Germinal center (tissue), 1 donor: ENCODE results near the gene NGEF.
"Not testable (repeated sequence)": the region's sequence is repeated elsewhere in the genome, so short reads cannot be mapped to it uniquely, and the experiment has no call there.

Experiments
- DNase-seq: peaks from one replicate; pipeline ENCODE4 v3.0.0; 2012; ENCODE audit warnings: mixed read lengths, low spot score

Gene NGEF

DNA sequence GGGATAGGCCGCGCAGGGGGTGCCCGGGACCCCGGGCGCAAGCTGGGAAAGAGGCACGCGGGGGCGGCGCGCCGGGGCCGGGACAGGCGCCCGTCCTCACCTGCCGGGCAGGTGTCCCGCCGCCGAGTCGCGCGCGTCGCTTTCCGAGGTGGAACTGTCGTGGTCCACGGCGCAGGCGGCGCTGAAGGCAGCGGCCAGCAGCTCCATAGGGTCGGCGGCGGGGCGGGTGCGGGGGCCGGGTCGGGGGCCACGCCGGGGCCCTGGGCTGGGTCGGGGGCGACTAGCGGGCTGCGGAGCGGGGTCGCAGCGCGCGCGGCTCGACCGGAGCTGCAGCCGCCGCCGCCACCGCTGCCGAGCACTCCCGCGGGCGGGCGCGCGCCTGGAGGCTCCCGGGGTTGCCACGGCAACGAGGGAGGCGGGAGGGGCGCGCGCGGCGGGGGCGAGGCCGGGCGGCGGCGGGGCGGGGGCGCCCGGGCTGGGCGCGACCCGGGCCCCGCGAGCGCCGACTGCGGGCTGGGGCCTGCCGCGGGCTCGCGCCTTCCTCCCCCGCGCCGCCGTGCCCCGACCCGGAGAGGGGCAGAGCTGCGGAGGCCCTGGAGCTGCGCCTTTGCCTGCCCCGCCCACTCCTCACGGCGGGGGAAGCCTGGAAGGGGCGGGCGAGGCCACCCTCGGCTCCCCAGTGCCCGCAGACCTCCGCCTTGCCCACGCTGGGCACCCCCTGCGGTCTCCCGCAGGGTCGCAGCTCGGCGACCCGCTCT is 85.1 kb downstream of the NGEF start:
- peak; percentile 42 for DNase-seq

DNA sequence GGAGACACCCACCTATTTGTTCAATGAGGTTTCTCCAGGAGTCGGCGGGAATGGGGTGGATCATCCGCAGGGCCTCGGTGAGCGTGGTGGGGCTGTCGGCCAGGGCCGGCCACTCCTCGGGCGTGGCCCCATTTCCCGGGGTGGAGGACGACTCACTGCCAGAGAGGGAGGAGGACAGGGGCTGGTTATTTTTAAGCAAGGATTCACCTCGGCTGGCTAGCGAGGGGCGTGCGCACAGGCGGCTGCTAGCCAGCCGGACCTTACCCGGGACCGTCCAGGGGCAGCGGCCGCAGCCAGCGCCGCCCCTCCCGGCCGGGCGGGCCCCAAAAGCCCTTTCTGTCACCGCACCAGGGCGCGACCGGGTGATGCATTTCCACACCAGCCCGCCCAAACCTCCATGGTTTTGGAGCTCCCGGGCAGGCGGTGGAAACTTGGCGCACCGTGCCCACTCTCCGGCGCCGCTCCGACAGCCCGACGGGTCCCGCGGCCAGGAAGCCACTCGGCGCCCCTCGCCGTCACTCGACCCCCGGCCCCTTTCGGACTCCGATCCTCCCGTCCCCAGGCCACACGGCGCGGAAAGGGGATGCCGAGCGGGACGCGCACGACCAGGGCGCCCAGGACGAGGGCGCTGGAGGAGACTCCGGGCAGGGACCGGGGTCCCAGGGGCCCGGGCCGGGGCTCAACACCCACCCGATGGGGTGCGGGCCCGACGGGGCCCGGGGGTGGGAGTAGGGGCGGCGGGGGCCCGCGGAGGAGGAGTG is 85.8 kb downstream of the NGEF start:
- DNase-seq, result no peak

DNA sequence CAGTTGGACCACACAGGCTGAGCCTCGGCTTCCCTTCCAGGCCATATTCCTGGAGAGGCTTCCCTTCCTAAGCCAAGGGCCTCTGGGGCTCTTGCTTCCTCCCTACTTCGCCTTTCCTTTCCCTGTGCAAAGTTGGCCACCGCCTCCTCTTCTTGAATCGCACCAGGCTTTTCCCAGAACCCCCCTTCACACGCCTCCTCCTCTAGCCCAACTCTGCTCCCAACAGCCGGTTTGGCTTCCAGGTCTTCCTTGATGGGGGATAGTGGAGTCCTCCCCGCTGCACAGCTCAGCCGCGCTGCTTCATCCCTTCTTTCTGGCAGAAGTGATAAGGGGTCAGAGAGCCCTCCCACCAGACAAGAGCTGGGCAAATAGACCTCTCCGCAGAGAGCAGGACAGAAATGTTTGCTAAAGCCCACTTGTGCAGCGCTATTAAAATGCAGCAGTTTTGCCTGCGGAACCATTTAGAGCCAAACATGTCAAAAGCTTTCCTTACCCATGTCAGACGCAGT is 86.6 kb downstream of the NGEF start:
- no peak for DNase-seq

DNA sequence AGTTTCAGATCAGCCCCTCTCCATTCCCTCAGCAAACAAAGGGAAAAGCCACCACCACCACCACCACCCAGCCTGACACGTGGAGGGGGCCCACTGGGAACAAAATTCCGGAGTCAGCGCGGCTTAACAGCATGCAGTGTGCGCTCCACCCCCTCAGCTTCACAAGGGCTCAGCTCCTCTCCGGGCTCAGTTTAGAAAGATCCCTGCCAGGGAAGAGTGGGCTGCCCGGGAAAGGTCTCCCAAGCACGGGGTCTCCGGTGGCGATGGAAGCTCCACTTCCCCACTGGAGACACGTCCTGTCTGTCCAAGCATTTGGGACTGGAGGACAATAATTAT is 87.3 kb downstream of the NGEF start:
- no peak for DNase-seq

DNA sequence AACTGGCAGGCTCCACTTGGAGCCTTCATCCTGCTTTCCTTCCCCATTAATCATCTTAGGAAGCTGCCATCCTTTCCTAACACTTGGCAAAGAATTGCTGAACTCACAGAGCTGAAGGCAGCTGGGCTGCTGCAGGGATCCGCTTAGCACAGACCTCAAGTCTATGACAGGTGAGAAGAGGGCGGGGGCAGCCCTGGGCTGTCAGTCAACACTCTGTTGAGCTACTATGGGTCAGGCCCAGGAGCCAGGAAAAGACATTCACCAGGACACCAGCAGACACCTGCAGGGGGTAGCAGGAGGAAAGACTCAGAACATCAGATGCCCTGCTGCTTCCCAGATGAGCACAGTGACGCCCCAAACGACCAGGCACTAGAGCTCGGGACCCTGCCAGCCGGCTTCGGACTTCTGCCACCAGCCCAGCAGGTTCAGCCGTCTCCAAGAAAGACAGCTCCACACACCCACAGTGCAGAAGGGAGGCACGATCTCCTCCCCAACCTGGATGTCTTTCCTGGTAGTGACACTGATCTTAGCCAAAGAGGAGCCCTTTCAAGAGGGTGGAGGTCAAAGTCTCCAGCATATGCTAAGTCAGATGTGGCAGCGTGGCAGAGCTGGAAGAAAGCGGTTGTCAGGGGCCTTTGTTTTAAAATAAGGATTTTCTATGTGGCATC is 87.8 kb downstream of the NGEF start:
- no peak for DNase-seq

DNA sequence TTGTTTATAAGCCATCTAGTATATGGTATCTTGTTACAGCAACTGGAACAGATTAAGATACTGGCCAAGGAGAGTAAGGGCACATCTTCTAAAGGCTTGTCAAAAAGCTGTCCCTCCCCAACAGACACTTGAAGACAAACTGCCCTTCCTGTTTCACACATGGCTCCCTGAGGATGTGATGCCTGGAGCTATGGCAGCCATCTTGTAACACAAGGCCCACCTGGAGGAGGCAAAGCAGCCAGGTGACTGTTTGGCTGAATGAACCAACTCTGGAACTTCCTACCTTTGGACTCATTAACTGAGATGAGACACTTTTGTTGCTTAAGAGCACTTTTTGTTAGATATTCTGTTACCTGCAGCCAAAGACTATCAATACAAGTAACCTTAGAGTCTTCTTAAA is 88.6 kb downstream of the NGEF start:
- DNase-seq, result no peak

DNA sequence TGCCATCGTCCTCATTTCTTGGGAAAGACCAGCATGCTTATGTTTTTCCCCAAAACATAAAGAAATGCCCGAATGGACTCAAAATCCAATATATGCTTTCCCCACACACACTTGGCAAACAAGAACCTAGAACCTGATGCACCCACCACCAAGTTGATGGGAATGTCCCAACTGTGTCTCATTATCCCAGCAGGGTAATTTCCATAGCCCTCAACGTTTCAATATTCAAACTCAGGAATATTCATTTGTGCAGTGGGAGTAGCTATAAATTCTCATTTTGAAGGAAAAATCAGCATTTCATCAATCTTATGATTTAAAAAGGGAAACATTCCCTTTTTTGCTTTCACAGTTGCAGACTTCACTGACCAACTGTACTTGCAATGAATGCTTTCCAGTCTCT is 92.3 kb downstream of the NGEF start:
- no peak for DNase-seq

DNA sequence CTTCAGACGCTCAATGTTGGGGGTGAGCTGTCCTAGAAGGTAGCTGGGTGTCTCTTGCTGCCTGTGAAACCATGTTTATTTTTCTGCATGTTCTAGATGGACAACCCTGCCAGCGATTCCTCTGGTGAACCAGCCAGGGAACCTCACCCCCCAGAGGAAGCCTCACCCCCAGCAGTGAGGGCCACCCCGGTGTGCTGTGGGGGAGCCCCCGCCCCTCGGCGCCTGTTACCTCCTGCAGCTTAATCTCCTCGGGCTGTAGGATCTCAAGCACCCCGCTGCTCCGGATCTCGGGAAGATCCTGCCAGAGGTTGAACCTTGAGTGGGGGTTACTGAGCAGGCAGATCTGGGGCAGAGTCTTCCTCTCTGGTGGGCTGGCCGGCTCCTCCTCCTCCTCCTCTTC is 93.0 kb downstream of the NGEF start:
- DNase-seq, result no peak

DNA sequence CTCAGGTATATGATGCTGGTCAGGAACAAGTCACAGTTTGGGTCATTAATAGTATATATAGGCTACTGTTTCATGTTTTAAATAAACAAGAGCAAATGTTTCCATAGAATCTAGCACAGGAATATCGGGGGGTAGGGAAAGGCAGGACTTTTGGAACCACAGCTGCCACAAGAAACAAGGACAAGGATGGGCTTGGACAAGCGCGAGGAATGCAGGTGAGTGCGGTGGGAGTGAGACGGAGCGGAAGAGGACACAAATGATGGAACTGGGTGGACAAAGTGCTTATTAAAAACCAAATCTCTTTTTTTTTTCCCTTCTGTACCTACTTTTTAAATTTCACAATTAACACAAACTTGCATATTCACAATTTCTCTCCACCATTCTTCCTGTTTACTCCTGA is 93.9 kb downstream of the NGEF start:
- DNase-seq, result no peak

DNA sequence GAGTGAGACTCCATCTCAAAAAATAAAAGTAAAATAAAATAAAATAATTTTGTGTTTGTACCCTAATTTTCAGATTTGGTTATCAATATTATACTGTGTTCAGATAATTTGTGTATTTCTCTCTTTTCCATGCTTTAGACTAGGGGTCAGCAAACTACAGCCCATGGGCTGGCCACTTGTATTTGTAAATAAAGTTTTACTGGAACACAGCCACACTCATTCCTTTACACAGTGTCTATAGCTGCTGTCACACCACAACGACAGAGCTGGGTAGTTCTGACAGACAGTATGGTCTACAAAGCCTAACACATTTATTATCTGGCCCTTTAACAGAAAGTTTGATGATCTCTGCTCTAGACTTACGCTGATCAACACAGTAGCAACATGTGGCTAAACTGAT is 99.2 kb downstream of the NGEF start:
- DNase-seq, result no peak

DNA sequence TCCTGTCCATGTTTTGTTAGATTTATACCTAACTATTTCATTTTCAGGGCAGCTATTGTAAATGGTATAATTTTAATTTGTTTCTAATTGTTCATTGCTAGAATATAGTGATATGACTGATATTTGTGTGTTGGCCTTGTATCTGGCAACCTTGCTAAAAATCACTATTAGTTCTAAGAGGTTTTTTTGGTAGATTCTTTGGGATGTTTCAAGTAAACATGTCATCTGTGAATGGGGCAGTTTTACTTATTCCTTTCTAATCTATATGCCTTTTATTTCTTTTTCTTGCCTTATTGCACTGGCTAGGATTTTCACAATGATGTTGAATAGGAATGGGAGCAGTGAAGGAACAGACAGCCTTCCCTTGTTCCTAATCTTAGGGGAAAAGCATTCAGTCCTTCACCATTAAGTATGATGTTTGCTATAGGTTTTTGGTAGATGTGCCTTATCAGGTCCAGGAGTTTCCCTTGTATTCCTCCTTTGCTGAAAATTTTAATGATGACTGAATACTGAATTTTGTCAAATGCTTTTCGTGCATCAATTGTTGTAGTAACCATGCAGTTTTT is 101.3 kb downstream of the NGEF start:
- no peak for DNase-seq

DNA sequence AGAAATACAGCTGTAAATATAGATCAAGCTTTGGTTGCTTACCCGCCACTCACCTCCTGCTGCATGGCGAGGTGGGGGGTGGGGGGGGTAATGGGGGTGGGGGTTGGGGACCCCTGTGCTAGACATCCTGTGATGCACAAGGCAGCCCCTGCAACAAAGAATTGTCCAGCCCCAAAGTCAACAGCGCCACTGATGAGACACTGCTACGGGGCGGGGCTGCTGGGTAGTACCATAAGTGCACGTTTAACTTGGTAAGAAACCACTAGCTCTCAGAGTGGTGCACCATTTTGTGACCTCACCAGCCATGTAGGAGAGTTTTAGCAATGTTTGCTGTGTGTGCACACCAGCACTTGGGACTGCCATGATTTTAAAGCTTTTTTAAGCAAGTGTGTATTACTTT is 102.7 kb downstream of the NGEF start:
- DNase-seq, result no peak

DNA sequence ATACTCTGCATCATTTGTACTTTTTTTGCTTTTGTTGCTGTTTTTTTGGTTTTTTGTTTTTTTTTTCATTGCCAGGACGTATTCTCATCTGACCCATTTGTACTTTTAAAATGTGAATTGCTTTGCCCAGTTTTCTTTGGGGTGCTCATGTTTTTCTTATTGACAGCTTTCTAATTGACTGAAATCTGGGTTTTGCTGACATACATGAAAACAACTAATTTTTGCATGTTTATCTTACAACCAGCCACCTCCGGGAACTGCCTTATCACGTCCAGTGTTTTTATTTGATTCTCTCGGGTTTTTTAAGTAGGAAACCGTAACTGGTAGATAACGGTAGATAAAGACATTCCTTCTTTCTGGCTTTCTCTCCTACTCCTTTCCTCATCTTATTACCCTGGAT is 104.4 kb downstream of the NGEF start:
- DNase-seq, result no peak

DNA sequence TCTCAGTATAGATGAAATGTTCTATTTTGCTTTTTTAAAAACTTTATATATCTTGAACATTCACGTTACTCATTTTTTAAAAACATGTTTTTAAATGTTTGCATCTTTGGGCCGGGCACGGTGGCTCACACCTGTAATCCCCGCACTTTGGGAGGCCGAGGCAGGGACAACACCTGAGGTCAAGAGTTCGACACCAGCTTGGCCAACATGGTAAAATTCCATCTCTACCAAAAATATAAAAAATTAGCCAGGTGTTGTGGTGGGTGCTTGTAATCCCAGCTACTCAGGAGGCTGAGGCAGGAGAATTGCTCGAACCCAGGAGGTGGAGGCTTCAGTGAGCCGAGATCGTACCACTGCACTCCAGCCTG is 105.4 kb downstream of the NGEF start:
- DNase-seq, result not testable (repeated sequence)

DNA sequence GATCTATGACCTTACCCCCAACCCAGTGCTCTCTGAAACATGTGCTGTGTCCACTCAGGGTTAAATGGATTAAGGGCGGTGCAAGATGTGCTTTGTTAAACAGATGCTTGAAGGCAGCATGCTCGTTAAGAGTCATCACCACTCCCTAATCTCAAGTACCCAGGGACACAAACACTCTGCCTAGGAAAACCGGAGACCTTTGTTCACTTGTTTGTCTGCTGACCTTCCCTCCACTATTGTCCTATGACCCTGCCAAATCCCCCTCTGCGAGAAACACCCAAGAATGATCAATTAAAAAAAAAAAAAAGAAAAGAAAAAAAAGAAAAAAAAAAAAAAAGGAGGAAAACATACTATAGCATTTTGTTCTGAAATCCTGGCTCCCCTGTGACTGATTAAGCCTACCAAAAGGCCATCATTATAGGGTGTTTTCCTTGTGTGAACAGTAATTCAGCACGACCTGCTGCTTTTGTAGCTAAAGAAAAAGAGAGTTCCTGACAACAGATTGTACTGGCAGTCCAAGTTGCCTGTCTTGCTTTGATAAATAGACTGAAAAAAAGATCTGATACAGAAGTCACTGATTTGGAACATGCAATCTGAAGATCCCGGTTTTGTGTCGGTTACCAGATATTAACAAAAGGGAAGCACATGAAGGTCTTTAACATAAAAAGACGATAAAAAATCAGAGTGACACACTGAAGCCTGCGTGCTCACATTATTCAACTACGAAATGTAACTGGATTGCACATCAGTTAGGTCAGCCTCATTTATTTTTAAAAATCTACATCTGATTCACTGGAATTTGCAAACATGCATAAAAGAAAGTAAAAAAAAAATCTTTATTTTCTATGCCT is 106.0 kb downstream of the NGEF start:
- not testable (repeated sequence) for DNase-seq

DNA sequence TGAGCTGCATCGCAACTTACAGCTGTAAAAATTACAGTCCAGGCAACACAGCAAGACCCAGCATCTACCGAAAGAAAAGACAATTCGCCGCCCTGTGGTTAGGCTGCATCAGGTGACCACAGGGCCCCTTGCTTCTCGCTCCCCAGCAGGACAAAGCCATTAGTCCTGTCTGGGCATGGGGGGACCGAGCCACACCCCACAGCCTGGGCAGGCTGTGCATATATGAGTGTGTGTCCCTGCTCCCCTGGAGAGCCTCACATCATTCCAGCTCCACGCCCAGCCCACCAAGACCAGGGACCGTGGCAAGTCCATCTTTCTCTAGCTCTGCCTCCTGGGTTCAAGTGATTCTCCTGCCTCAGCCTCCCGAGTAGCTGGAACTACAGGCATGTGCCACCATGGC is 109.1 kb downstream of the NGEF start:
- DNase-seq, result no peak

DNA sequence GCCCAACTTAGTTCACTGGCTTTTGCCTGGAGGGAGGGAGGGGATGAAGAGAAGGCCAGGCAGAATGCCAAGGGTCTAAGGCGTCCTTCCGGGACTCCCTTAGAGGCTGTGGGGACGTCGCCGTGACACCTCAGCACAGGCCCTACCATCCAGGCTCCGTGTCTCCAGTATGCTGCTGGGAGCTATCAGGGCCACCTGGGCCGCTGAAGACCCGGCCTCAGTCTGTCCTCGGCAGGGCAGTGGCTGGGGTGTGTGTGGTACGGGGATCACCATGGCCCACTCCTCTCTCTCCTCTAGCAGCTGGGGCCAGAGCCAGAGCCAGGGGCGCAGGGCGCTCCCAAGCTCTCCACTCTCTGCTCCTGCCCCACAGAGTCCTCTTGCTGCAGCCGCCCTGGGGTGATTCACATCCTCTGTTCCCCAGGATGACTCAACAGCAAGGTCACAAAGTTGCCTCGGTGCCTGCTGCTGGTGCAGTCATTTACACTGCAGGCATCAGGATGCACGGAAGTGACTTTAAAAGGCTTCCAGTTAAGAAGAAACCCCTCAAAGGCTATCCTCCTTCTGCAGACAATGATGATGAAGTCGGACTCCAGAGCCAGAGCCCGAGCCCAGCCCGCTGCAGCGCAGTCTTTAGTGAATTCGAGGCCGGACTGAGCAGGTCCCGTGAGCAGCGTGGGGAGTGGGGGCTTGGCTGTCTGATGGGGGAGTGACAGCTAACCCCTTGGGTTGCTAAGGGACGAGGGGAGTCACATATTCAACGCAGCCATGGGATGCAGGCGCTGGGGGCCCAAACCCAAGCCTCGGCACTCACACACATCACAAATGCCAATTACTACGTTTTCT is 111.1 kb downstream of the NGEF start:
- DNase-seq, result no peak

DNA sequence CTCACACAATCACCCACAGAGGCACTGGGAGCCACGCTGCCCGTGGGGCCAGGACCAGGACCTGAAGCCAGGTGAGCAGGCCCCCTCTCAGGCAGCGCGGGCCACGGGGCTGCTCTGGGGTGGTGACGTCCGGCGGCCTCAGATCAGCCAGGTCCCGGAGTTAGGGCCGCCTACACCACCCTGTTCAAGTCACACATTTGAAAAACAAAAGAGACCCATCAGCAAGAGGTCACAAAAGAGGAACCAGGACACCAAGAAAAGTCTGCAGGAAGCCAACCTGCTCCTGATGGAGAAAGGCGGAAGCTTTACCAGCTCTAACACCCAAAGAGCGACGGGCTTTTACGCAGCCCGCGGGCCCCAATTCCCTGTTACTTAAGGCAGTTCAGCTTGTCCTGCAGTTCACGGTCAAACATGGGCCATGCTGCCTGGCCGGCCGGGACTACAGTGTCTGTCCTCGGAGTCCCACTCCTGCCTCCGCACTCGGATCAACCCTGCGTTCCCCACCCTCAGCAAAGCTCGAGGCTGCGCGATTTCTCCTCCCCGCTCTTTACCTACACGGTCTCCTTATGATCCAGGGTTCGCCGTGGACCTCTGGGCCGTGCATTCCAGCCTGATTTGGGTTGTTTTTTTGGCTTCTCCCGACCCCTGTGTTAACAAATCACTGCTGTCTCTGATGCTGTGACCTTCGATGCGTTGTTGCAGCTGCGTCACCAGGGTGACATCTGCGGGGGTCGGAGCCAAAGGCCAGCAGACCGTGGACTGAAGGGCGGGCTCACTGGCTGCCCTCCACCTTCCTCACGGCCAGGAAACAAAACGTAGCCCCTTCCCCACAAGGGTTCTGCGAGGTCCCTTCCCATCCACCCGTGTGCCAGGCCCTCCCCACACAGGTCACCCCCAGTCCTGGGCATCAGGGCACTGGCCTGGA is 112.0 kb downstream of the NGEF start:
- no peak for DNase-seq

DNA sequence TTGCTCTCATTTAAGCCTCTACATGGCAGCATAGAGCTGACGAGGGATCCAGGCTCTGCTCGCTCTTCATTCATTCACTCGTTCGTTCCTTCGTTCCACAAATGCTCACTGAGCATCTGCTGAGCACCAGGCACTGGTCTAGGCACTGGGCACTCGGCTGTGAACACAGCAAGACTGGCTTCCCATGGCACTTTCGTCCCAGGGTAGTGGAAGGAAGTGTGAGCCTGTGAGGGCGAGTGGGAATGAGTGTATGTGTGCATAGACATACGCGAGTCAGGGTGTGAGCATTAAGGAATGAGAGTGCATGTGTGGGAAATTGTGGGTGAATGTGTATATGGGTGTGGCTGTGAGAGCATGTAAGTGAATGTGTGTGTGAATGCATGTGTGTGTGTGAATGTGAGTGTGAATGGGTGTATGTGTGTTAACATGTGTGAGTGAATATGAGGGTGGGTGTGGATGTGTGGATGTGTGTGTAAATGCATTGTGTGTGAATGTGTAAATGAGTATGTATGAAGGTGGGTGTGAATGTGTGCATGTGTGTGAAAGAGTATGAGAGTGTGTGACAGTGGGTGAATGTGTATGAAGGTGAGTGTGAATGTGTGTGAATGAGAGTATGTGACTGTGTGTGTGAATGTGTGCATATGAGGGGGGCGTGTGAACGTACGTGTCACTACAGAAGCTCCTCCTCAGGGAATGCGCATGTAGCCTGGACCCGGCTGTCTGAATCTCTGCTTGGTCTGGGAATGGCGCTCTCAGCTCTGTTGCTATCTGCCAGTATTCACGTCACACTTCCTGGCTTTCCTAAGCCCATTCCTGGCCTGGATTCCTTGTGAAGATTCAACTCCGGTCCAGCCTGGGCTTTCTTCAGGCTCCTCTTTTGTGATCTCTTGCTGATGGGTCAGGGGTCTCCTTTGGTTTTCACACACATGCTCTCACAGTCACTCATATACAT is 114.2 kb downstream of the NGEF start:
- DNase-seq, result no peak
